Amygdala (tissue), 56 donors: Measurements from ENCODE around the gene MPPE1.
"Not testable (repeated sequence)": the region's sequence is repeated elsewhere in the genome, so short reads cannot be mapped to it uniquely, and the experiment has no call there.

Experiments used
- DNase-seq, 56 donors: peaks; one replicate each; lab custom pipeline; 2025; lab: John Stamatoyannopoulos, UW

Gene MPPE1

GRCh38 chr18:11861583-11862288 is 46.4 kb downstream of the MPPE1 start:
- DNase-seq = no peak

- DNase-seq = no peak
Observed at GRCh38 chr18:11860594-11861450, 47.3 kb downstream of the MPPE1 start.

DNA sequence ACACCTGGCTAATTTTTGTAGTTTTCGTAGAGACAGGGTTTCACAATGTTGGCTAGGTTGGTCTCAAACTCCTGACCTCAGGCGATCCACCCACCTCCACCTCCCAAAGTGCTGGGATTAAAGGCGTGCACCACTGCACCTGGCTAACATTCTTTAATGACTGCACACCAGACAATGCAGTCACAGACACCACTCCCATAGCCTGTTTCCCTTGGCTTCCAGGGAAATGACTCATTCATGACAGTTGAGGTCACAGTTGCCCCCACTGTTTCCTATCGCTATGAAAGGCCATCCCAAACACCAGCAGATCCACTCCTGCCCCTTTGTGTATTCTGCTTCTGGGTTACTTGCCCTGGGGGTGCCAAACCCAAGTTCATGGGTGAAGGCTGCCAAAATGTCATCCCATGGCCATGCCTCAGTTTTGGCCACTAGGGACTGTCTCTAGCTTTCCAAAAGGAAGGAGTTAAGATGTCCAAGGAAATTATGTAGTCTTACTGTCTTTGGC is 48.2 kb downstream of the MPPE1 start:
- DNase-seq = no peak

GRCh38 chr18:11859282-11859830 is 48.8 kb downstream of the MPPE1 start:
- DNase-seq = no peak

DNA sequence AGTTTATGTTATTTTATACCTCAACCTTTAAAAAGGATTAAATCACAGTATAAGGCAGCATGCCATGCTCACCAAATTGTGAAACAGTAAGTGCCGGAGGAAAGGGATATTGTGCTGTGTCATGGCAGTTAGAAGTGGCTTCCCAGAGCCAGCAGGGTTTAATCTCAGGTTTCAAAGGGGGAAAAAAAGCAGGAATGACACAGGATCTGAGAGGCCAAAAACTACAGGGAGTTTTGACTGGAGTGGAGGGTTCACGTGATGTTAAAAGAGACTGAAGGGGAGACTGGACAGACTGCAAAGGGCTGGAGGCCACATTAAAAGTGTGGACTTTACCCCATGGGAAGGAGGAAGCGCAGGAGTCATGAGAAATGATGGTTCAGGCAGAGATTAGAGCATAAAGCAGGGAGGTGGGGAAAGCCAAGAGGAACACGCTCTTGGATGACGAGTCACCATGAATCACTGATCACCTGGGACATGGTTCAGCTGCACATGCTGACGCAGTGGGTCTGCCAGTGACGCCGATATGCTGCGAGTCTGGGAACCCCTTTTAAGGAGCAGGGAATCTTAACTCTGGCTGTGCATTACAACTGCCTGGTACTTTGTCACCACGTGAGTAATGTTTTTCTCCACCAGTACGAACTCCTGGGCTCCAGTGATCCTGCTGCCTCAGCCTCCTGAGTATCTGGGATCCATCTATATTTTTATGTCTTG is 50.8 kb downstream of the MPPE1 start:
- peak in 6 of 56 donors; percentile 6 to 31 (median 16) for DNase-seq

DNA sequence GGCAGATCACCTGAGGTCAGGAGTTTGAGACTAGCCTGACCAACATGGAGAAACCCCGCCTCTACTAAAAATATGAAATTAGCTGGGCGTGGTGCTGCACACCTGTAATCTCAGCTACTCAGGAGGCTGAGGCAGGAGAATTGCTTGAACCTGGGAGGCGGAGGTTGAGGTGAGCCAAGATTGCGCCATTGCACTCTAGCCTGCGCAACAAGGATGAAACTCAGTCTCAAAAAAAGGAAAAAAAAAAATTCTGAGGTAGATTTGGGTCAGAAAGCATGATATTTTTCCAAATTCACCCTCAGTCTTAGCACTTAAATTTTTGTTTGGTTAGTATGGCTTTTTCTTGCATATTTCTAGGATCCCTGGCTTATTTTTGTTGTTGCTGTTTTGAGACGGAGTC is 53.6 kb downstream of the MPPE1 start:
- DNase-seq = not testable (repeated sequence)

- DNase-seq = peak in 7 of 56 donors; percentile 19 to 51 (median 36)
Observed at GRCh38 chr18:11851806-11852337, 56.2 kb downstream of the MPPE1 start.

DNA sequence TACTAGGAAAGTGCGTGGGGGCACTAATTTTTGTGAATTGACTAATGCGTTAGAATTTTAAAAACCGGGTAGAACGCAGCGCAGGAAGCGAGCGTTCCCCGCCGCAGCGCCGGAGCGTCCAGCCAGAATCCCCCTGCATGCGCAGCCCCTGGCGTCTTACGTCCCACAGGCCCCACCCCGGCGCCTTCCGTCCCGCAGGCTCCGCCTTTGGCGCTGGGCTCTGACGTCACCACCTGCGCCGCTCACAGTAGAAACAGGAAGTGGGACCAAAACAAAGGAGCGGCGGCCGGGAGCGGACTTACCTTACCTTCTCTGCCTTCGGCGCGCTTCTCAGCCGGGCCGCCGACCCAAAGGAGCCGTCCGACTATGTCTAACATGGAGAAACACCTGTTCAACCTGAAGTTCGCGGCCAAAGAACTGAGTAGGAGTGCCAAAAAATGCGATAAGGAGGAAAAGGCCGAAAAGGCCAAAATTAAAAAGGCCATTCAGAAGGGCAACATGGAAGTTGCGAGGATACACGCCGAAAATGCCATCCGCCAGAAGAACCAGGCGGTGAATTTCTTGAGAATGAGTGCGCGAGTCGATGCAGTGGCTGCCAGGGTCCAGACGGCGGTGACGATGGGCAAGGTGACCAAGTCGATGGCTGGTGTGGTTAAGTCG is 56.8 kb downstream of the MPPE1 start, which contains the start of gene CHMP1B:
CHMP1B (plus strand) TSS at position 268 of the 660 bp plus-strand sequence; CDS start at position 367, 99 bp downstream.
- peak; percentile 45 to 99 (median 93) for DNase-seq

DNA sequence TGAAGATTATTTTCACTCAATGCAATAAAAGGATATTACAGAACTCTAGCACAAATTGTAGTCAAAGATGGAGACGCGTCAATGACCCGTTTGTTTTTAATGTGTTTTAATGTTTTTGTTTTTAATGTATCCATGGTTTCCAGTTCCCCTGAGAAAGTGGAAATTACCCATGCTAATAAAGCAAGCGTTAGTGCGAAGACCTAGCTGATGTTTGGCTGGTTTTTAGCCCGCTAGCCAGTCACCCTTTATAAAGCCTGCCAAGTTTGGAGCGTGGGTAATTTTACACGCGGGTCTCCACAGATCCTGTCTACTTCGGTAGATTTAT is 57.3 kb downstream of the MPPE1 start:
- peak in 1 of 56 donors; percentile 74 for DNase-seq

- DNase-seq = peak in 49 of 56 donors; percentile 7 to 73 (median 39)
Observed at GRCh38 chr18:11849841-11850634, 58.1 kb downstream of the MPPE1 start.

GRCh38 chr18:11849279-11849678 is 58.8 kb downstream of the MPPE1 start:
- DNase-seq = no peak

- DNase-seq = no peak
Observed at GRCh38 chr18:11847811-11848210, 60.3 kb downstream of the MPPE1 start.

- DNase-seq = no peak
Observed at GRCh38 chr18:11845654-11846053, 62.5 kb downstream of the MPPE1 start.

GRCh38 chr18:11844436-11844835 is 63.7 kb downstream of the MPPE1 start:
- no peak for DNase-seq

- no peak for DNase-seq
Observed at GRCh38 chr18:11842562-11842961, 65.6 kb downstream of the MPPE1 start.

GRCh38 chr18:11840493-11840892 is 67.6 kb downstream of the MPPE1 start:
- DNase-seq = no peak

DNA sequence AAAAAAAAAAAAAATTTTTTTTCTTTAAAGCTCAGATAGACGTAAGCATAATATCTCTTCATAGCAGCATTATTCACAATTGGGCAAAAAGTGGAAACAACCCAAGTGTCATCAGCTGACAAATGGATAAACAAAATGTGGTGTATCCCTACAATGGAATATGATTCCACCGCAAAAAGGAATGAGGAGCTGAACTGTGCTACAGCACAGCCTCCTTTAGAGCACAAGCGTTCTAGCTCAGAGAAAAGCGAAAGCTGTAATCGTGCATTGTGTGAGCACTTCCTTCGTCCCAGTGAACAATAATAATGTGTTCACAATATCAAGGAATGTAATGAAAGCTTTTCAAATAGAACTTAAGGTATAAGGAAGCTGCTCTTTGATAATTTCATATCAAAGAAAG is 68.6 kb downstream of the MPPE1 start:
- no peak for DNase-seq

DNA sequence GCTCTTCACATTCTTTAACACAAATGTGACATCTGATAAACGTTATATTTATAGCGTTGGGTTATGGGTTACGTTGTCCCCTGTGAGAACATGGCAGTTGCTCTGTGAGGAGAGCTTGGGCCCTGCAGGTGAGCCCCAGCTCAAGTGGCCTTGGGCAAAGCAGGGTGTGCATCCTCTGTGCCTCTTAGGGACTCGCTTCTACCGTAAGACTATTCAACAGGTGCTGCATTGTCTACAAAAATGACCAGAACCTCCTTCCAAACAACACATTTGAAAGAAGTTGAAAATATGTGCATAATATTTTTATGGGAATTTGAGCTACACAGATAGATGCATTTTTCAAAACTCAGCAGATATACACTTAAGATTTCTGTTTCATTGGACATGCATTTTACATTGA is 73.3 kb downstream of the MPPE1 start:
- no peak for DNase-seq
